Osteoblast (primary cell): Measurements from ENCODE around the gene CUEDC2. TPM values are rescaled to one million over a fixed set of nuclear protein-coding genes. Genes with fewer than 3 reads are reported as not detected.

Experiments used
- DNase-seq: peaks from one replicate; pipeline ENCODE4 v3.0.0; 2011; ENCODE audit warnings: low spot score, mixed read lengths; ENCODE audit not compliant: insufficient read length; ENCODE audit errors: missing footprints
- H2AFZ ChIP-seq: 2 replicates; pipeline ENCODE4 v1.6.0; 2011; ENCODE audit warnings: mild to moderate bottlenecking, low read length
- H3K27ac ChIP-seq: 2 replicates; pipeline ENCODE4 v1.5.1; 2011; ENCODE audit warnings: mild to moderate bottlenecking, low read depth, low read length, moderate library complexity
- H3K27me3 ChIP-seq: 2 replicates; pipeline ENCODE4 v1.6.0; 2012; ENCODE audit warnings: mild to moderate bottlenecking, control low read depth, inconsistent platforms, low read length, moderate library complexity; ENCODE audit not compliant: insufficient read depth
- H3K36me3 ChIP-seq: 2 replicates; pipeline ENCODE4 v1.5.1; 2011; ENCODE audit warnings: mild to moderate bottlenecking, low read length, control low read depth, moderate library complexity; ENCODE audit not compliant: insufficient read depth
- H3K4me1 ChIP-seq: 2 replicates; pipeline ENCODE4 v1.5.1; 2011; ENCODE audit warnings: mild to moderate bottlenecking, low read length, control low read depth, moderate library complexity; ENCODE audit not compliant: insufficient read depth
- H3K4me2 ChIP-seq: 2 replicates; pipeline ENCODE4 v1.6.0; 2011; ENCODE audit warnings: mild to moderate bottlenecking, low read length; ENCODE audit not compliant: insufficient read depth
- H3K4me3 ChIP-seq: fragments of 200-600 bp; sonication (generic); 3 replicates; pipeline ENCODE4 v1.5.1; 2012; ENCODE audit warnings: mild to moderate bottlenecking, low read length, inconsistent platforms; ENCODE audit not compliant: insufficient read depth
- H3K79me2 ChIP-seq: 2 replicates; pipeline ENCODE4 v1.6.0; 2012; ENCODE audit warnings: mild to moderate bottlenecking, low read length, control low read depth, inconsistent platforms; ENCODE audit not compliant: insufficient read depth
- H3K9me3 ChIP-seq: 2 replicates; pipeline ENCODE4 v1.5.1; 2011; ENCODE audit warnings: low read depth, low read length, control low read depth
- H4K20me1 ChIP-seq: 2 replicates; pipeline ENCODE4 v1.6.0; 2012; ENCODE audit warnings: mild to moderate bottlenecking, low read length, control low read depth; ENCODE audit not compliant: insufficient read depth
- CTCF ChIP-seq: IDR thresholded peaks from 2 replicates; pipeline ENCODE4 v1.5.1; 2011; ENCODE audit warnings: mild to moderate bottlenecking, low read depth, low read length, moderate library complexity; ENCODE audit errors: extremely low read depth
- total RNA-seq: library from RNA; depleted of rRNA; stranded (reverse); fragments of >200 nt; gene quantifications from 2 replicates; pipeline ENCODE4 v1.2.3, GENCODE V29; 2012

CUEDC2 gene
- total RNA-seq, 1 donor, result 46.7 TPM

DNA sequence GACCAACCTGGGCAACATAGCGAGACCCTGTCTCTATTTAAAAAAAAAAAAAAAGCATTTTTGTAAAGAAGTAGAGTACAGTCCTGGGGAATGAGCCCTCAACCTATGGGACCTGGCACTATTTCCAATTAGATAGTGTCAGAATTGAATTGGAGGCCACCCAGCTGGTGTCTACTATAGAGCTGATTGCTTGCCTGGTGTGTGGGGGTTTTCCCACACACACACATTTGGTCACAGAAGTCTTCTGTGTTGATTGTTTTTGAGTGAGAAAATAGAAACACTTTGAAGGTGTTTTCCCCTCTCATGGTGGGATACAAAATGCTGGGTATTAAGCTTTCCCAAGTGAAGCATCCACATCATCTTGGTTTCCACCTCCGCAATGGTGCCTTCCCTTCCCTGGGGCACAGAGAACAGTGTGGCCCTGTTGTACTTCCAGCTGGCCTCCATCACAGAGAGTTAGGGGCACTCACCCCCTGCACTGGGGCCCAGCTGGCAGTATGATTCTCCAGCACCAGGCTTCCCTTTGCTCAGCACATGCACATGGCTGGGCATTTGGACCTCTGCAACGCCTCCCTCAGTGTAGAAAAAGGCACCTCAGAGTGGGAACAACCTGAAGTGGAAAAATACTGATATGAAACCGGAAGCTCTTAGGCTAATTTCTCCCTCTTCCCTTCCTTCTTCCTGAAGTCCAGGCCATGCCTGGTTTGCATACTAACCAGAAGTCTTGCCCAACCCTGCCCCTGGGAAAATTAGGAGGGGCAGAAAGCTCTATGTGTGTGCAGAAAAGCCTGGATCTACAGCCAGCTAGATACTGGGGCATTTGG lies 47.6 kb downstream of the CUEDC2 start:
- Histone ChIP-seq H3K27me3 (no peaks in the 10 kb centered on the region), H3K4me3 (no peak overlapping the region), H3K79me2 (no peaks in the 10 kb centered on the region), H3K4me1 (no peaks in the 10 kb centered on the region), H3K27ac (no peak overlapping the region), H3K4me2 (no peak overlapping the region), H3K36me3 (peaks cover 45% of the 10 kb centered on the region), H3K9me3 (no peaks in the 10 kb centered on the region), H4K20me1 (peaks cover 4% of the 10 kb centered on the region), H2AFZ (no peak overlapping the region)
- TF ChIP-seq CTCF, result no peak
- DNase-seq, result peak; percentile 87

DNA sequence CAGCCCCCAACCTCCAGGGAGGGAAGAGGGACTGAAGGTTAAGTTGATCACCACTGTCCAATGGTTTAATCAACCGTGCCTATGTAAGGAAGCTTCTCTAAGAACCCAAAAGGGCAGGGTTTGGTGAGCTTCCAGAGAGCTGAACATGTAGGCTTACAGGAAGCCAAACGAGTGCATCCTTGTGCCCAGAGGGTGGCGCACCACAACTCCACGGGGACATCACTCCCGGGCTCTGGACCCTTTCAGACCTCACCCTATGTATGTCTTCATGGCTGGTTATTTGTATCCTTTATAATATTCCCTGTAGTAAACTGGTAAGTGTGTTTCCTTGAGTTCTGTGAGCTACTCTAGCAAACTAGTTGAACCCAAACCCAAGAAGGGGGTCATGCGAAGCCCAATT lies 48.3 kb downstream of the CUEDC2 start:
- Histone ChIP-seq H3K27me3 (no peaks in the 10 kb centered on the region), H2AFZ (no peak overlapping the region), H3K79me2 (no peaks in the 10 kb centered on the region), H4K20me1 (peaks cover 5% of the 10 kb centered on the region), H3K4me3 (no peak overlapping the region), H3K4me2 (no peak overlapping the region), H3K4me1 (no peaks in the 10 kb centered on the region), H3K9me3 (no peaks in the 10 kb centered on the region), H3K36me3 (peaks cover 52% of the 10 kb centered on the region), H3K27ac (no peak overlapping the region)
- DNase-seq, result peak; percentile 68
- peak; percentile 38 for TF ChIP-seq CTCF

GRCh38 chr10:102382871-102383270 lies 49.5 kb downstream of the CUEDC2 start:
- Histone ChIP-seq H3K9me3 (no peaks in the 10 kb centered on the region), H3K36me3 (peaks cover 61% of the 10 kb centered on the region), H3K4me3 (no peak overlapping the region), H3K4me2 (no peak overlapping the region), H2AFZ (no peak overlapping the region), H3K79me2 (no peaks in the 10 kb centered on the region), H3K4me1 (no peaks in the 10 kb centered on the region), H4K20me1 (peaks cover 5% of the 10 kb centered on the region), H3K27ac (no peak overlapping the region), H3K27me3 (no peaks in the 10 kb centered on the region)
- TF ChIP-seq CTCF, result no peak
- no peak for DNase-seq

DNA sequence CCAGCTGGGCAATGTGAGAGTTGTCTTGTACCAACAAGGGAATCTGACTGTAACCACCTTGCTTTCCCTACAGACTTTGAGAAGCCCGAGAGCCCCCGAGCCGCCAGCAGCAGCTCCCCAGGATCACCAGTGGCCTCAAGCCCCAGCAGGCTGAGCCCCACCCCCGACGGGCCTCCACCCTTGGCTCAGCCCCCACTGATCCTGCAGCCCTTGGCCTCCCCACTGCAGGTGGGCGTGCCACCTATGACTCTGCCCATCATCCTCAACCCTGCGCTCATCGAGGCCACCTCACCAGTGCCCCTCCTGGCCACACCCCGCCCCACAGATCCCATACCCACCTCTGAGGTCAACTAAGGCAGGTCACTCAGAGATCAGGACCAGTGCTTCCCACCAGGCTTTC lies 50.4 kb downstream of the CUEDC2 start:
- Histone ChIP-seq H2AFZ (no peak overlapping the region), H3K9me3 (no peaks in the 10 kb centered on the region), H3K4me2 (no peak overlapping the region), H3K4me1 (no peaks in the 10 kb centered on the region), H3K36me3 (peaks cover 62% of the 10 kb centered on the region), H3K27me3 (no peaks in the 10 kb centered on the region), H3K4me3 (no peak overlapping the region), H3K79me2 (no peaks in the 10 kb centered on the region), H4K20me1 (peaks cover 5% of the 10 kb centered on the region), H3K27ac (no peak overlapping the region)
- peak; percentile 32 for DNase-seq
- no peak for TF ChIP-seq CTCF
